ENCODE results near the gene MOB3A. TPM values are rescaled to one million over a fixed set of nuclear protein-coding genes. Genes with fewer than 3 reads are reported as not detected.

The MOB3A gene
- total and polyA plus RNA-seq, 2 of the 13 experiments (the other 11 are each of a cell fraction or from before 2014, with no cell fraction given) = 3.5 to 17.8 TPM

GRCh38 chr19:2089001-2089711, 7.0 kb downstream of the MOB3A start (continued):
- TF ChIP-seq ZNF275 (CRISPR knock-in tag; IDR thresholded peaks at IDR 0.05; ENCODE audit: borderline replicate concordance) (no peak), ZFP36L2 (CRISPR knock-in tag; IDR thresholded peaks at IDR 0.05) (no peak), ZNF672 (CRISPR knock-in tag; IDR thresholded peaks at IDR 0.05) (no peak), NFYB (CRISPR knock-in tag; IDR thresholded peaks at IDR 0.05) (no peak), ZNF263 (CRISPR knock-in tag; IDR thresholded peaks at IDR 0.05) (peak; percentile 81), TGIF2 (CRISPR knock-in tag; IDR thresholded peaks at IDR 0.05) (no peak), TFE3 (CRISPR knock-in tag; IDR thresholded peaks at IDR 0.05) (0 out of 2 replicates have a peak, but pooled peaks have one; percentile 15), KDM3A (CRISPR knock-in tag; IDR thresholded peaks at IDR 0.05; ENCODE audit: low read depth) (no peak), TCF7L2 (IDR thresholded peaks at IDR 0.05; ENCODE audit: low read depth, low read length) (no peak), YEATS2 (CRISPR knock-in tag; IDR thresholded peaks at IDR 0.05; ENCODE audit: borderline replicate concordance) (peak; percentile 20; the same call in 1 of the 2 replicates)

- no peak for FAIRE-seq
- peaks cover 59% of the 10 kb centered on the region for H3K4me1 ChIP-seq (ENCODE audit: insufficient read depth, low read length)
- no peaks in the 10 kb centered on the region for H3K79me2 ChIP-seq (ENCODE audit: insufficient read depth, low read length)
- peak overlapping the region; percentile 70 for H3K27ac ChIP-seq (ENCODE audit: extremely low read length, insufficient read depth, low read length)
- no peak overlapping the region; the same call in 1 of the 2 replicates for H3K9ac ChIP-seq (ENCODE audit: insufficient read depth, low read depth, low read length)
- H3K4me3 ChIP-seq (replicated peaks in 1 of 3; ENCODE audit: insufficient read depth in 1 of 3, low read depth in 2 of 3, low read length in 3 of 3) = no peak overlapping the region
- ChIA-PET CTCF (ENCODE audit: low intra/inter-chr PET ratio, low total read pairs) (no interaction called here), POLR2A (interaction anchor here (1.1 kb wide), 1 partner anchor 27 kb away, joined by 4 read pairs; no protein-coding TSS in a partner anchor)
- in situ Hi-C loops (cut with HindIII; ENCODE audit: extremely low pct_ligation_motif_present, low pct_unique_long_range_greater_than_20kb) (no loop called here), intact Hi-C loops (cut with micrococcal nuclease; ENCODE audit: unreplicated experiment) (no loop called here)
- no peaks in the 10 kb centered on the region for H3K9me3 ChIP-seq (ENCODE audit: low read length)
- no peaks in the 10 kb centered on the region for H4K20me1 ChIP-seq (ENCODE audit: insufficient read depth, low read length)
- no peak overlapping the region; the same call in 1 of the 2 replicates for H3K4me2 ChIP-seq (ENCODE audit: low read depth, low read length)
- 86% methylated on average over 8 of the region's 14 CpGs for WGBS (ENCODE audit: low lambda C conversion rate)
- no peaks in the 10 kb centered on the region for H3K27me3 ChIP-seq (ENCODE audit: control insufficient read depth in 1 of 2, insufficient read depth in 2 of 2, low read length in 2 of 2)
- DNase-seq (ENCODE audit: low spot score) = no peak
- no TSS peak for BruUV-seq (replicated peaks)
- H3K36me3 ChIP-seq (replicated peaks in 1 of 2; ENCODE audit: control insufficient read depth in 1 of 2, insufficient read depth in 2 of 2, low read length in 2 of 2) = no peaks in the 10 kb centered on the region; a peak in 1 of 5 replicates
- H2AFZ ChIP-seq (ENCODE audit: low read length) = no peak overlapping the region
- peak; percentile 12; the same call in 2 of the 3 replicates for ATAC-seq
- TF ChIP-seq KLF9 (CRISPR knock-in tag; IDR thresholded peaks at IDR 0.05; ENCODE audit: low read depth) = no peak
- TF ChIP-seq RFXAP (CRISPR knock-in tag; IDR thresholded peaks at IDR 0.05; ENCODE audit: borderline replicate concordance) = no peak
- no peak for TF ChIP-seq ZNF275 (CRISPR knock-in tag; IDR thresholded peaks at IDR 0.05; ENCODE audit: borderline replicate concordance)
- no peak for TF ChIP-seq ZNF891 (CRISPR knock-in tag; IDR thresholded peaks at IDR 0.05)
- peak; percentile 15; the same call in 1 of the 2 replicates for TF ChIP-seq ZNF337 (CRISPR knock-in tag; IDR thresholded peaks at IDR 0.05; ENCODE audit: borderline replicate concordance, low read depth)
- TF ChIP-seq UBTF (CRISPR knock-in tag; IDR thresholded peaks at IDR 0.05) = no peak
- no peak for TF ChIP-seq ZNF737 (CRISPR knock-in tag; IDR thresholded peaks at IDR 0.05; ENCODE audit: borderline replicate concordance)
These were observed 8.5 kb downstream of the MOB3A start for GRCh38 chr19:2087621-2088100.

Measured in HepG2 (cell line).